H1 (cell line): ENCODE measurements around the gene ALG5. TPM values are rescaled to one million over a fixed set of nuclear protein-coding genes. Genes with fewer than 3 reads are reported as not detected.

Experiments used
- CTCF ChIA-PET: fragments of 300-600 bp; sonication (Branson Sonifier 250); formaldehyde crosslinking; loops from one replicate; lab custom pipeline; 2021; ENCODE audit not compliant: partially characterized antibody; lab: Charles Lee
- POLR2A ChIA-PET: fragments of 300-600 bp; sonication (Branson Sonifier 250); formaldehyde crosslinking; loops from one replicate; lab custom pipeline; 2021; ENCODE audit warnings: inconsistent platforms; ENCODE audit not compliant: partially characterized antibody; lab: Charles Lee
- DNase-seq, 2 experiments: peaks; one replicate each; pipeline versions ENCODE4 v3.0.0 to v3.0.0-alpha.2; 2010 to 2022; ENCODE audit warnings: low spot score in 2 of 2, low read depth in 1 of 2, mixed read lengths in 1 of 2
- FAIRE-seq: peaks from 2 replicates; lab custom pipeline; 2011; peaks lifted over from hg19 to GRCh38; lab: Jason Lieb, UNC
- H2AFZ ChIP-seq: 2 replicates; pipeline ENCODE4 v1.8.1; 2012; ENCODE audit warnings: low read length, inconsistent platforms
- H2AK5ac ChIP-seq: 2 replicates; pipeline ENCODE4 v1.6.1; 2013; ENCODE audit warnings: low read depth, low read length
- H2BK120ac ChIP-seq: replicated peaks from 2 replicates; pipeline ENCODE3; 2013; ENCODE audit warnings: low read depth, low read length, inconsistent platforms
- H2BK12ac ChIP-seq: 2 replicates; pipeline ENCODE4 v1.6.1; 2013; ENCODE audit warnings: low read depth, low read length
- H2BK15ac ChIP-seq: 2 replicates; pipeline ENCODE4 v1.6.1; 2013; ENCODE audit warnings: low read length
- H2BK20ac ChIP-seq: 2 replicates; pipeline ENCODE4 v1.6.1; 2013; ENCODE audit warnings: low read length
- H2BK5ac ChIP-seq: 2 replicates; pipeline ENCODE4 v1.6.1; 2013; ENCODE audit warnings: low read depth, low read length
- H3K14ac ChIP-seq: 2 replicates; pipeline ENCODE4 v1.6.1; 2013; ENCODE audit warnings: inconsistent platforms; ENCODE audit not compliant: insufficient read length
- H3K18ac ChIP-seq: 2 replicates; pipeline ENCODE4 v1.6.1; 2013; ENCODE audit warnings: low read length; ENCODE audit errors: extremely low read depth
- H3K23ac ChIP-seq: 2 replicates; pipeline ENCODE4 v1.6.1; 2013; ENCODE audit warnings: inconsistent platforms; ENCODE audit not compliant: insufficient read length
- H3K23me2 ChIP-seq: 2 replicates; pipeline ENCODE4 v1.6.1; 2013; ENCODE audit warnings: low read depth, low read length
- H3K27ac ChIP-seq: 2 replicates; pipeline ENCODE4 v1.6.1; 2011; ENCODE audit warnings: low read depth, low read length, inconsistent platforms
- H3K27me3 ChIP-seq, 4 experiments: replicated peaks in 1 of 4; 1 replicate in 1 of 4; 2 replicates in 3 of 4; pipeline versions ENCODE4 v1.6.1 to v1.8.1; 2011 to 2013; ENCODE audit warnings: low read length in 3 of 4, mild to moderate bottlenecking in 3 of 4, inconsistent platforms in 2 of 4, mixed read lengths in 2 of 4, moderate library complexity in 1 of 4; ENCODE audit not compliant: control insufficient read depth in 3 of 4, insufficient read depth in 3 of 4; ENCODE audit errors: extremely low read depth in 1 of 4
- H3K36me3 ChIP-seq, 4 experiments: 2 replicates each; pipeline versions ENCODE4 v1.6.1 to v1.8.1; 2011 to 2013; ENCODE audit warnings: mild to moderate bottlenecking in 4 of 4, low read length in 3 of 4, moderate library complexity in 2 of 4, control low read depth in 1 of 4, inconsistent platforms in 1 of 4; ENCODE audit not compliant: insufficient read depth in 4 of 4, control insufficient read depth in 2 of 4
- H3K4ac ChIP-seq: replicated peaks from 2 replicates; pipeline ENCODE3; 2013; ENCODE audit warnings: low read length, low read depth, mixed read lengths, inconsistent platforms; ENCODE audit not compliant: insufficient read length
- H3K4me1 ChIP-seq, 4 experiments: replicated peaks in 1 of 4; 1 replicate in 1 of 4; 2 replicates in 3 of 4; pipeline versions ENCODE4 v1.6.1 to v1.8.1; 2011 to 2013; ENCODE audit warnings: low read length in 3 of 4, inconsistent platforms in 2 of 4, mixed read lengths in 1 of 4; ENCODE audit not compliant: insufficient read depth in 4 of 4, control insufficient read depth in 3 of 4
- H3K4me2 ChIP-seq, 2 experiments: 2 replicates each; pipeline versions ENCODE4 v1.6.1 to v1.8.1; 2011 to 2013; ENCODE audit warnings: low read depth in 2 of 2, low read length in 2 of 2, control low read depth in 1 of 2, inconsistent platforms in 1 of 2, mild to moderate bottlenecking in 1 of 2; ENCODE audit not compliant: insufficient read depth in 1 of 2
- H3K4me3 ChIP-seq, 4 experiments: fragments of 200-600, 300-600 bp in 1 of 4; sonication (generic), shearing (Covaris generic), sonication (Bioruptor Twin) in 1 of 4; 2 replicates each; pipeline versions ENCODE4 v1.5.1 to v1.8.1; 2011 to 2016; ENCODE audit warnings: low read length in 4 of 4, low read depth in 3 of 4, control low read depth in 2 of 4, inconsistent platforms in 2 of 4, mild to moderate bottlenecking in 2 of 4, mixed read lengths in 1 of 4, moderate library complexity in 1 of 4; ENCODE audit not compliant: insufficient read depth in 2 of 4; ENCODE audit errors: extremely low read depth in 1 of 4
- H3K56ac ChIP-seq: replicated peaks from 2 replicates; pipeline ENCODE3; 2013; ENCODE audit warnings: low read depth, mild to moderate bottlenecking, mixed read lengths, low read length, inconsistent platforms; ENCODE audit not compliant: insufficient read length
- H3K79me1 ChIP-seq: 2 replicates; pipeline ENCODE4 v1.6.1; 2013; ENCODE audit warnings: low read depth, low read length, control low read depth
- H3K79me2 ChIP-seq, 2 experiments: 2 replicates each; pipeline versions ENCODE4 v1.6.1 to v1.8.1; 2012 to 2013; ENCODE audit warnings: low read length in 2 of 2, mild to moderate bottlenecking in 2 of 2, inconsistent platforms in 1 of 2; ENCODE audit not compliant: insufficient read depth in 2 of 2, control insufficient read depth in 1 of 2
- H3K9ac ChIP-seq, 4 experiments: replicated peaks in 1 of 4; 1 replicate in 1 of 4; 2 replicates in 3 of 4; pipeline versions ENCODE4 v1.6.1 to v1.8.1; 2011 to 2013; ENCODE audit warnings: low read depth in 3 of 4, low read length in 3 of 4, control low read depth in 2 of 4, mild to moderate bottlenecking in 2 of 4, moderate library complexity in 2 of 4, inconsistent platforms in 1 of 4; ENCODE audit errors: extremely low read depth in 1 of 4
- H3K9me3 ChIP-seq, 2 experiments: 2 replicates each; pipeline versions ENCODE4 v1.6.1 to v1.8.1; 2012 to 2013; ENCODE audit warnings: mild to moderate bottlenecking in 2 of 2, moderate library complexity in 2 of 2, control low read depth in 1 of 2, inconsistent platforms in 1 of 2, low read depth in 1 of 2, low read length in 1 of 2, mixed read lengths in 1 of 2; ENCODE audit not compliant: insufficient read depth in 2 of 2
- H4K20me1 ChIP-seq, 2 experiments: replicated peaks in 1 of 2; 2 replicates each; pipeline versions ENCODE3 to v1.8.1; 2011 to 2013; ENCODE audit warnings: inconsistent platforms in 2 of 2, low read length in 2 of 2, mild to moderate bottlenecking in 1 of 2; ENCODE audit not compliant: insufficient read depth in 2 of 2, control insufficient read depth in 1 of 2
- H4K5ac ChIP-seq: 2 replicates; pipeline ENCODE4 v1.6.1; 2013; ENCODE audit warnings: low read length, low read depth, mixed read lengths, inconsistent platforms; ENCODE audit not compliant: insufficient read length
- H4K8ac ChIP-seq: 2 replicates; pipeline ENCODE4 v1.8.0; 2013; ENCODE audit warnings: mild to moderate bottlenecking, moderate library complexity, low read length, inconsistent platforms; ENCODE audit not compliant: insufficient read depth; ENCODE audit errors: extremely low read depth
- H4K91ac ChIP-seq: replicated peaks from 2 replicates; pipeline ENCODE3; 2013; ENCODE audit warnings: low read length, mixed read lengths, inconsistent platforms; ENCODE audit not compliant: insufficient read length
- JUN ChIP-seq: IDR thresholded peaks from 2 replicates; pipeline ENCODE4 v1.6.1; 2011; ENCODE audit warnings: low read depth, mild to moderate bottlenecking, improper control_type of control experiment, low read length
- RAD21 ChIP-seq, 2 experiments: IDR thresholded peaks in 1 of 2; conservative IDR thresholded peaks in 1 of 2; 2 replicates each; pipeline ENCODE4 v1.6.1; 2011; ENCODE audit warnings: low read depth in 2 of 2, low read length in 2 of 2, improper control_type of control experiment in 1 of 2, inconsistent platforms in 1 of 2, mild to moderate bottlenecking in 1 of 2, moderate library complexity in 1 of 2
- RBBP5 ChIP-seq: IDR thresholded peaks from 2 replicates; pipeline ENCODE4 v1.7.1; 2012; ENCODE audit warnings: low read depth, mild to moderate bottlenecking, inconsistent platforms, low read length, moderate library complexity, borderline replicate concordance
- TBP ChIP-seq: IDR thresholded peaks from 2 replicates; pipeline ENCODE4 v1.6.1; 2011; ENCODE audit warnings: low read depth, low read length, improper control_type of control experiment
- TEAD4 ChIP-seq: IDR thresholded peaks from 2 replicates; pipeline ENCODE4 v1.6.1; 2012; ENCODE audit warnings: low read depth, low read length, inconsistent platforms, mixed read lengths
- WGBS, 2 experiments: shearing (Covaris generic) in 1 of 2; methylation state at CpG; one replicate each; pipeline versions ENCODE4 v1.1.6 to v1.1.7; 2013 to 2015; ENCODE audit warnings: low lambda C conversion rate in 2 of 2, mixed read lengths in 2 of 2, inconsistent platforms in 1 of 2, low coverage in 1 of 2, missing lambda C conversion rate in 1 of 2; ENCODE audit not compliant: insufficient replicate concordance in 2 of 2, insufficient coverage in 1 of 2, insufficient read length in 1 of 2; ENCODE audit errors: extremely low coverage in 1 of 2, missing lambda C conversion rate in 1 of 2; 5-methylcytosine and 5-hydroxymethylcytosine counted together
- polyA plus RNA-seq, 7 experiments: library from polyadenylated mRNA; depleted of rRNA in 3 of 7; stranded (reverse) in 5 of 7; unstranded in 2 of 7; fragments of >200 nt in 5 of 7; fragments of 200-250 nt in 2 of 7; gene quantifications; 1 replicate in 5 of 7; 2 replicates in 1 of 7; 4 replicates in 1 of 7; pipeline versions ENCODE4 v1.2.1 to v1.2.3, GENCODE V29; 2011 to 2013; ENCODE audit warnings: missing spikeins in 2 of 7, mixed read lengths in 2 of 7
- total RNA-seq: library from RNA; stranded (reverse); fragmentation: NEBNext Ultra II Directional; extraction: Animal tissue kit (Norgen Biotek cat#: 25700); gene quantifications from 2 replicates; pipeline ENCODE4 v1.2.1, GENCODE V29; 2021

Gene ALG5
- total and polyA plus RNA-seq, 2 of the 8 experiments (the other 6 are each of a cell fraction or from before 2014, with no cell fraction given): 15.0 to 24.3 TPM

GRCh38 chr13:36907821-36908220 lies 91.3 kb downstream of the ALG5 start:
- Histone ChIP-seq H3K4ac (no peak overlapping the region), H3K79me2 (no peaks in the 10 kb centered on the region), H3K18ac (no peak overlapping the region), H3K23me2 (no peaks in the 10 kb centered on the region), H3K27me3 (no peaks in the 10 kb centered on the region), H3K9ac (no peak overlapping the region), H4K8ac (no peak overlapping the region), H2AK5ac (no peak overlapping the region), H3K27ac (no peak overlapping the region), H3K14ac (no peak overlapping the region), H3K79me1 (no peaks in the 10 kb centered on the region), H2AFZ (no peak overlapping the region), H3K9me3 (no peaks in the 10 kb centered on the region), H4K91ac (no peak overlapping the region), H3K4me1 (no peaks in the 10 kb centered on the region), H3K36me3 (no peaks in the 10 kb centered on the region), H2BK20ac (no peak overlapping the region), H3K56ac (no peak overlapping the region), H2BK5ac (no peak overlapping the region), H2BK12ac (no peak overlapping the region), H2BK120ac (no peak overlapping the region), H3K4me3 (no peak overlapping the region), H3K4me2 (no peak overlapping the region), H4K20me1 (no peaks in the 10 kb centered on the region), H2BK15ac (no peak overlapping the region), H4K5ac (no peak overlapping the region), H3K23ac (no peak overlapping the region)
- DNase-seq (no peak), FAIRE-seq (no peak)
- POLR2A ChIA-PET: no interaction called here
- TF ChIP-seq RBBP5 (no peak), TEAD4 (no peak), RAD21 (IDR thresholded peaks at IDR 0.05 in 1 of 2, conservative IDR thresholded peaks at IDR 0.05 in 1 of 2; ENCODE audit: low read depth in 2 of 2, low read length in 2 of 2) (no peak), JUN (no peak), TBP (no peak)
- 82% methylated on average over 2 of the region's 2 CpGs; no CpG with 5 or more reads in 1 of the 2 experiments for WGBS, 2 experiments
- CTCF ChIA-PET: no interaction called here
